Measurements from ENCODE around the gene FBXO28.
"Not testable (repeated sequence)": the region's sequence is repeated elsewhere in the genome, so short reads cannot be mapped to it uniquely, and the experiment has no call there.

The FBXO28 gene

DNA sequence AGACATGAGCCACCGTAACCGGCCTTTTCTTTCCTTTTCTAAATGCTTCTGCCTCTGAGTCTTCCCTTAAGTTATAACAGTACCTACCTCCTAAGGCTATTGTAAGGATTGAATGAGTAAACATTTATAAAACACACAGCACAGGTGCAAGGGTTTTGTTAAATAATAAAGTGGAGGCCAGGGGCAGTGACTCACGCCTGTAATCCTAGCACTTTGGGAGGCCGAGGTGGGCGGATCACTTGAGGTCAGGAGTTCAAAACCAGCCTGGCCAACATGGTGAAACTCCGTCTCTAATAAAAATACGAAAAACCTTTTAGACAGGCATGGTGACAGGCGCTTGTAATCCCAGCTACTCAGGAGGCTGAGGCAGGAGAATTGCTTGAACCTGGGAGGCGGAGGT lies 34.3 kb upstream of the FBXO28 start:
- not testable (repeated sequence) for H3K4me3 ChIP-seq (ENCODE audit: insufficient read depth, low read depth, low read length, poor library complexity, severe bottlenecking); H3K36me3 ChIP-seq (ENCODE audit: control insufficient read depth, insufficient read depth, low read length); DNase-seq; H3K9me3 ChIP-seq (ENCODE audit: control insufficient read depth, low read length); H3K4me1 ChIP-seq (ENCODE audit: control insufficient read depth, insufficient read depth, low read length, poor library complexity, severe bottlenecking); H3K27ac ChIP-seq (ENCODE audit: insufficient read depth, low read length, poor library complexity, severe bottlenecking); H3K27me3 ChIP-seq (replicated peaks; ENCODE audit: control insufficient read depth, insufficient read depth, low read length, poor library complexity, severe bottlenecking)

DNA sequence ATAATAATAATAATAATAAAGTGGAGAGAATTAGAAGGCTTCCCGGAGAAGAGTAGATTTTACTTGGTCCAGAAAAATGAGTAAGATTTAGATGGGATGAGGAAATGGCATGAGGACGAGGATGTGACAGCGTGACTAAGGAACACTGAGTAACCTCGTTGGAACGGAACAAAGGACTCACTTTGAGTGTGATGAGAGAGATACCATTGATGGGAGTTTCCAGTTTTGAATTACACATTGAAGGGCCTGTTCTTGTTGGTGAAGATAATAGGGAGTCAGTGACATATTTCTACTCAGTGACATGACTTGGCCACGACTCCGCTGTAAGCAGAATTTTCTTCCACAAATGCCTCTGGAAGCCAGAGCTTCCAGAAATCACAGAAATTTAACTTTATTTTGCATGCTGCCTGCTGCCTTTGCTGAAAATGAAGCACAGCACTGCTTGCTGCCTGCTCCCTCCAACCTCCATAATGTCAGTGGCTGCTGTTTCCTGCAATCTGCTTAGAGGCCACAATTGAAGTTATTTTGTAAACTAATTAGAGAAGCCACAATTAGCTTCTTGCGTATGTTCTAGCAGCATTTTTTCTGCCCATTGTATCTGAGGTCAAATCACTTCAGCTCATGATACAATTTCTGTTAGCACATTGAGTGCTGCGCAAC lies 33.7 kb upstream of the FBXO28 start:
- Histone ChIP-seq H3K36me3 (ENCODE audit: control insufficient read depth, insufficient read depth, low read length) (no peaks in the 10 kb centered on the region), H3K4me1 (ENCODE audit: control insufficient read depth, insufficient read depth, low read length, poor library complexity, severe bottlenecking) (no peaks in the 10 kb centered on the region), H3K4me3 (ENCODE audit: insufficient read depth, low read depth, low read length, poor library complexity, severe bottlenecking) (no peak overlapping the region), H3K27me3 (replicated peaks; ENCODE audit: control insufficient read depth, insufficient read depth, low read length, poor library complexity, severe bottlenecking) (no peaks in the 10 kb centered on the region), H3K27ac (ENCODE audit: insufficient read depth, low read length, poor library complexity, severe bottlenecking) (no peak overlapping the region), H3K9me3 (ENCODE audit: control insufficient read depth, low read length) (no peaks in the 10 kb centered on the region)
- no peak for DNase-seq

DNA sequence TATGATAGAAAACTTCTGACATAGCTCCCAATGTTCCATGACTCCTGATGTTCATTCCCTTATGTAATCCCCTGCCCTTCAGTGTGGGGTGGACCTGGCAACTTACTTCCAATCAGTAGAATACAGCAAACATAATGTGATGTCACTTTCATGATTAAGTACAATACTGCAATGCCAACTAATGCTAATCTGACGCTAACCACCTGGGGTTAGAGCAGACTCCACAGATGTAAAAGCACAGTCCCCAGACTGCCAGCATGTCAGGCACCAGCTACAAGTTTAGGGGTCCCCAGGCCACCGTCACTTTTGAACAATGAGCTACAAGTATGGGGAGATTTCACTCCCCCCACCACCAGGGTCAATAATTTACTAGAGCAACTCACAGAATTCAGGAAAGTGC lies 32.3 kb upstream of the FBXO28 start:
- H3K9me3 ChIP-seq (ENCODE audit: control insufficient read depth, low read length): no peaks in the 10 kb centered on the region
- no peaks in the 10 kb centered on the region for H3K4me1 ChIP-seq (ENCODE audit: control insufficient read depth, insufficient read depth, low read length, poor library complexity, severe bottlenecking)
- no peaks in the 10 kb centered on the region for H3K27me3 ChIP-seq (replicated peaks; ENCODE audit: control insufficient read depth, insufficient read depth, low read length, poor library complexity, severe bottlenecking)
- DNase-seq: no peak
- no peak overlapping the region for H3K4me3 ChIP-seq (ENCODE audit: insufficient read depth, low read depth, low read length, poor library complexity, severe bottlenecking)
- H3K27ac ChIP-seq (ENCODE audit: insufficient read depth, low read length, poor library complexity, severe bottlenecking): no peak overlapping the region
- no peaks in the 10 kb centered on the region for H3K36me3 ChIP-seq (ENCODE audit: control insufficient read depth, insufficient read depth, low read length)

DNA sequence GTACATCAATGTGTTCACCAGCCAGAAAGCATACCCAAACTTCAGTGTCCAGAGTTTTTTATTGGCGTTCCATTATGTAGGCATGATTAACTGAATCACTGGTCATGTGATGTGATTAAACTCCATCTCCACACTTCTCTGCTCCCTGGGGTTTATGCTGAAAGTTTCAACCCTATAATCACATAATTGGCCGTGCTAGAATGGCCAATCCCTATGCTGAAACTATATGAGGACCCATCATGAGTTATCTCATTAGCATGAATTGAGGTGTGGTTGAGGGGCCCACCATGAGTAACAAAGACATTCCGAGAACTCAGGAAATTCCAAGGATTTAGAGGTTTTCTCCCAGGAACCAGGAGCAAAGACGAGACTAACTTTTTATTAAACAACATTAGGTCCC lies 31.8 kb upstream of the FBXO28 start:
- Histone ChIP-seq H3K4me1 (ENCODE audit: control insufficient read depth, insufficient read depth, low read length, poor library complexity, severe bottlenecking) (no peaks in the 10 kb centered on the region), H3K36me3 (ENCODE audit: control insufficient read depth, insufficient read depth, low read length) (no peaks in the 10 kb centered on the region), H3K4me3 (ENCODE audit: insufficient read depth, low read depth, low read length, poor library complexity, severe bottlenecking) (no peak overlapping the region), H3K27me3 (replicated peaks; ENCODE audit: control insufficient read depth, insufficient read depth, low read length, poor library complexity, severe bottlenecking) (no peaks in the 10 kb centered on the region), H3K9me3 (ENCODE audit: control insufficient read depth, low read length) (no peaks in the 10 kb centered on the region), H3K27ac (ENCODE audit: insufficient read depth, low read length, poor library complexity, severe bottlenecking) (no peak overlapping the region)
- no peak for DNase-seq

DNA sequence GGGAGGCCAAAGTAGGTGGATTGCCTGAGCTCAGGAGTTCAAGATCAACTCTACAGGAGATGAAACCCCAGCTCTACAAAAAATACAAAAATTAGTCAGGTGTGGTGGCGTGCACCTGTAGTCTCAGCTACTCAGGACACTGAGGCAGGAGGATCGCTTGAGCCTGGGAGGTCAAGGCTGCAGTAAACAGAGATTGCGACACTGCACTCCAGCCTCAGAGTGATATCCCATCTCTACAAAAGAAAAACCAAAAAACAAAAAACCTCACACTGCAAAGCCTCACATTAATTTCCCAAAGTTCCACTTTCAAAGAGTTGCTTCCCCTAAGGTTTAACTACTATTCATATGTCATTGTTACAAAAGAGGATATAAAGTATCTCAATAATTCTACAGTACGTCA lies 29.0 kb upstream of the FBXO28 start:
- no peak overlapping the region for H3K27ac ChIP-seq (ENCODE audit: insufficient read depth, low read length, poor library complexity, severe bottlenecking)
- H3K4me1 ChIP-seq (ENCODE audit: control insufficient read depth, insufficient read depth, low read length, poor library complexity, severe bottlenecking): no peaks in the 10 kb centered on the region
- H3K4me3 ChIP-seq (ENCODE audit: insufficient read depth, low read depth, low read length, poor library complexity, severe bottlenecking): no peak overlapping the region
- no peak for DNase-seq
- no peaks in the 10 kb centered on the region for H3K9me3 ChIP-seq (ENCODE audit: control insufficient read depth, low read length)
- no peaks in the 10 kb centered on the region for H3K36me3 ChIP-seq (ENCODE audit: control insufficient read depth, insufficient read depth, low read length)
- no peaks in the 10 kb centered on the region for H3K27me3 ChIP-seq (replicated peaks; ENCODE audit: control insufficient read depth, insufficient read depth, low read length, poor library complexity, severe bottlenecking)

DNA sequence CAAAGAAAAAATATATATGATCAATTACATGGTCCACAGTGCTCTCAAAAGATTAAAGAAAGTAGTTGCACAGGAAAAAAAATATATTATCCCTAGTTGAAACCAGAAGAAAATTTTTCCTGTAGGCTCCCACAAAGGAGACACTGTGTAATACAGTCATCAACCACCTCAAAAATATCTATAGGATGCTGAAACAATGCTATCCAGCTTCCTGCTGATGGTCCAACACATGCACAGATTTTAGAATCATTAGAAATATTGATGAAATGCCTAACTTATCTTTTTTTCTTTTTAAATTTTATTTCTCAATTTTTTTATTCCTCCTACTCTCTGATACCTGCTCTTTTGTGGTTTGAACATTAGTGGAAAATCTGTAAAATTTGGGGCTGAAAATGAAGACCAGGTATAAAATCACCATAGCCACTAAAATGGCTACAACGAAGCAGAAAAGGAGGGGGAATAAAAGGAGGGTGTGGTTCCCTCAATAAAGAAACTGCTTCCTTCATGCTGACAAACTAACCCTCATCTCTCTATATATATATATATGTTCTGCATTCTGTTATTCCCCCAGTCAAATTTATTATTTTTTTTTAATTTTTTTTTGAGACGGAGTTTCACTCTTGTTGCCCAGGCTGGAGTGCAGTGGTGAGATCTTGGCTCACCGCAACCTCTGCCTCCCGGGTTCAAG lies 28.3 kb upstream of the FBXO28 start:
- no peak for DNase-seq
- H3K9me3 ChIP-seq (ENCODE audit: control insufficient read depth, low read length): no peaks in the 10 kb centered on the region
- no peaks in the 10 kb centered on the region for H3K4me1 ChIP-seq (ENCODE audit: control insufficient read depth, insufficient read depth, low read length, poor library complexity, severe bottlenecking)
- no peak overlapping the region for H3K4me3 ChIP-seq (ENCODE audit: insufficient read depth, low read depth, low read length, poor library complexity, severe bottlenecking)
- H3K27ac ChIP-seq (ENCODE audit: insufficient read depth, low read length, poor library complexity, severe bottlenecking): no peak overlapping the region
- H3K36me3 ChIP-seq (ENCODE audit: control insufficient read depth, insufficient read depth, low read length): no peaks in the 10 kb centered on the region
- no peaks in the 10 kb centered on the region for H3K27me3 ChIP-seq (replicated peaks; ENCODE audit: control insufficient read depth, insufficient read depth, low read length, poor library complexity, severe bottlenecking)

DNA sequence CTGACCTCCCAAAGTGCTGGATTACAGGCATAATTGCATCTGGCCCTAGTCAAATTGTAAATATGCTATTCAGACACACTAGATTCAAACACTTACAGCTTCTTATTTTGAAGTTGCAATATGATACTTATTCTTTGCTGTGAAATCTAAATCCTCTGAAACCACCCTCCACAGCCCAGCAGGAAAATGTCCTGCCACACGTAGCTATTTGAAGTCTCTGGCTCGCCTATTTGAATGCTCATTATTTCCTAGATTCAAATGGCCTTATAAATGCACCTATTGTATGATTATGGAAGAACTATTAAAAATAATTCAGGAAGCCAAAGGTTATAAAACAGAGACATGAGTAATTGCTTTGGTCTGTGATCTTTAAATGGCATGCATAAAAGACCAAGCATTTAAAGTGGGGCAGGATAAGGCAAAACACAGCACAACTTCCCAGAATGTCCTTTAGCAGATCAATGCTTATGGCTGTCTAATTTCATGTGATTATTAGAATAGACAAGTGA lies 26.6 kb upstream of the FBXO28 start:
- Histone ChIP-seq H3K36me3 (ENCODE audit: control insufficient read depth, insufficient read depth, low read length) (no peaks in the 10 kb centered on the region), H3K27ac (ENCODE audit: insufficient read depth, low read length, poor library complexity, severe bottlenecking) (no peak overlapping the region), H3K9me3 (ENCODE audit: control insufficient read depth, low read length) (no peaks in the 10 kb centered on the region), H3K4me3 (ENCODE audit: insufficient read depth, low read depth, low read length, poor library complexity, severe bottlenecking) (no peak overlapping the region), H3K27me3 (replicated peaks; ENCODE audit: control insufficient read depth, insufficient read depth, low read length, poor library complexity, severe bottlenecking) (no peaks in the 10 kb centered on the region), H3K4me1 (ENCODE audit: control insufficient read depth, insufficient read depth, low read length, poor library complexity, severe bottlenecking) (no peaks in the 10 kb centered on the region)
- DNase-seq: no peak

DNA sequence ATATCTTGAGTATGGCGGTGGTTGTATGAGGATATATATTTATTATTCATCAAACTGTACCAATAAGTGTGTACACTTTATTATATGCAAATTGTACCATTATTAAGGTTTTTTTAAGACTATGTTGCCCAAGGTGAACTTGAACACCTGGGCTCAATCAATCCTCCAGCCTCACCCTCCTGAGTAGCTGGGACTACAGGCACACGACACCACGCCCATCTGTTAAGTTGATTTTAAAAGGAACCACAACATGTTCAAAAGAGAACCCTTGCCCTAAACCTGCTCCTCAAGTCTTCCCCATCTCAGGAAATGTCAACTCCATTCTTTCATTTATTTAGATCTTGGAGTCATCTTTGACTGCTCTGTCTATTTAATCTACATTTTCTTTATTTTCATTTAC lies 24.3 kb upstream of the FBXO28 start:
- Histone ChIP-seq H3K4me1 (ENCODE audit: control insufficient read depth, insufficient read depth, low read length, poor library complexity, severe bottlenecking) (no peaks in the 10 kb centered on the region), H3K36me3 (ENCODE audit: control insufficient read depth, insufficient read depth, low read length) (no peaks in the 10 kb centered on the region), H3K4me3 (ENCODE audit: insufficient read depth, low read depth, low read length, poor library complexity, severe bottlenecking) (no peak overlapping the region), H3K27me3 (replicated peaks; ENCODE audit: control insufficient read depth, insufficient read depth, low read length, poor library complexity, severe bottlenecking) (no peaks in the 10 kb centered on the region), H3K27ac (ENCODE audit: insufficient read depth, low read length, poor library complexity, severe bottlenecking) (no peak overlapping the region), H3K9me3 (ENCODE audit: control insufficient read depth, low read length) (no peaks in the 10 kb centered on the region)
- no peak for DNase-seq

DNA sequence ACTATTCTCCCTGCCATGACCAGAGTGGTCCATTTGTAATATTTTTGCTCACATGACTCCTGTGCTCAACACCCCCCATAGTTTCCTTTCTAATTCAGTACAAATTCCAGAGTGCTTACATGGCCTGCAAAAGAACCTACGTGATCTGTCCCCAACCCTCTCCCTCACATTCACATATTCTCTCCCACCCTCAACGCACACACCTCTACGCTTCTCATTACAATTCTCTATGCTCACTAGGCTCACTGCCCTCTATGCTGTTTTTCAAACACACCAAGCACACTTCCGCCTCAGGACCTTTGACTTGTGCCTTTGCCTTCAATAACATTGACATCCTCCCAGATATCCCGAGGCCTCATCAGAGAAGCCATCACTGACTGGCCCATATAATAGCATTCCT lies 23.8 kb upstream of the FBXO28 start:
- Histone ChIP-seq H3K4me1 (ENCODE audit: control insufficient read depth, insufficient read depth, low read length, poor library complexity, severe bottlenecking) (no peaks in the 10 kb centered on the region), H3K27ac (ENCODE audit: insufficient read depth, low read length, poor library complexity, severe bottlenecking) (no peak overlapping the region), H3K27me3 (replicated peaks; ENCODE audit: control insufficient read depth, insufficient read depth, low read length, poor library complexity, severe bottlenecking) (no peaks in the 10 kb centered on the region), H3K36me3 (ENCODE audit: control insufficient read depth, insufficient read depth, low read length) (no peaks in the 10 kb centered on the region), H3K9me3 (ENCODE audit: control insufficient read depth, low read length) (no peaks in the 10 kb centered on the region), H3K4me3 (ENCODE audit: insufficient read depth, low read depth, low read length, poor library complexity, severe bottlenecking) (no peak overlapping the region)
- DNase-seq: no peak

DNA sequence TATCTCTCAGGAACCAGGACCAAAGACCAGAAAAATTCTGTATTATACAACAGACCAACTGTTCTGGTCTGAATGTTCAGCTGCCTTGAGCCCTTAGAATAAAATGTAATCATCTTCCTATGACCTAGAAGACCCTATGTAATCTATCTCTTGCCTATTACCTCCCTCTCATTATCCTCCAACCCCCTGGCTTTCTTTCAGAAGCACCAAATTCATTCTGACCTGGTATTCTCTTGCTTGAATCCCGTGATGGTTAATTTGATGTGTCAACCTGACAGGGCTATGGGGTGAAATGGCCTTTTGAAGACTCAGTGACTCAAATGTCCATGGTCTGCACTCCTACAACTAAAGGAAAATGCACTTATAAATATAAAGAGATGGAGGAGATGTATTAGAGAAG lies 21.8 kb upstream of the FBXO28 start:
- Histone ChIP-seq H3K36me3 (ENCODE audit: control insufficient read depth, insufficient read depth, low read length) (no peaks in the 10 kb centered on the region), H3K4me3 (ENCODE audit: insufficient read depth, low read depth, low read length, poor library complexity, severe bottlenecking) (no peak overlapping the region), H3K4me1 (ENCODE audit: control insufficient read depth, insufficient read depth, low read length, poor library complexity, severe bottlenecking) (no peaks in the 10 kb centered on the region), H3K27me3 (replicated peaks; ENCODE audit: control insufficient read depth, insufficient read depth, low read length, poor library complexity, severe bottlenecking) (no peaks in the 10 kb centered on the region), H3K27ac (ENCODE audit: insufficient read depth, low read length, poor library complexity, severe bottlenecking) (no peak overlapping the region), H3K9me3 (ENCODE audit: control insufficient read depth, low read length) (no peaks in the 10 kb centered on the region)
- DNase-seq: no peak

Measured in effector memory CD4-positive, alpha-beta T cell (primary cell).